ENCODE data around the gene MYO9B.
"Not testable (repeated sequence)": the region's sequence is repeated elsewhere in the genome, so short reads cannot be mapped to it uniquely, and the experiment has no call there.

MYO9B gene

DNA sequence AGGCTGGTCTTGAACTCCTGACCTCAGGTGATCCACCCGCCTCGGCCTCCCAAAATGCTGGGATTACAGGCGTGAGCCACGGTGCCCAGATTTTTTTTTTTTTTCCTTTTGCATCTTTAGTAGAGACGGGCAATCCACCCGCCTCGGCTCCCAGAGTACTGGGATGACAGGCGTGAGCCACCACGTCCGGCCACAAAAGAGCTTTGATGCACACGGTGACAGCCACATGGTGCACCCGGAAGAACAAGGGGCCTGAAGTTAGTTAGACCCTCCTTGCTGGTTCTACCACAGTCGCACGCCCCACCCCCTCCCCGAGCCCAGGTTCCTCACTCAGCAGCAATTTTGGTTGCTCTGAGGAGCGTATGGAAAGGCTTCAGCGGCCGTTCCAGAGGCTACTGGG lies 85.3 kb downstream of the MYO9B start:
- in situ Hi-C loops (cut with MboI; ENCODE audit: low pct_unique_long_range_greater_than_20kb, low sequenced_read_pairs, unreplicated experiment) = no loop called here
- DNase-seq (ENCODE audit: low spot score) = no peak
- no peak for TF ChIP-seq CTCF (IDR thresholded peaks at IDR 0.05; ENCODE audit: extremely low read depth, insufficient read depth, missing control alignments)

DNA sequence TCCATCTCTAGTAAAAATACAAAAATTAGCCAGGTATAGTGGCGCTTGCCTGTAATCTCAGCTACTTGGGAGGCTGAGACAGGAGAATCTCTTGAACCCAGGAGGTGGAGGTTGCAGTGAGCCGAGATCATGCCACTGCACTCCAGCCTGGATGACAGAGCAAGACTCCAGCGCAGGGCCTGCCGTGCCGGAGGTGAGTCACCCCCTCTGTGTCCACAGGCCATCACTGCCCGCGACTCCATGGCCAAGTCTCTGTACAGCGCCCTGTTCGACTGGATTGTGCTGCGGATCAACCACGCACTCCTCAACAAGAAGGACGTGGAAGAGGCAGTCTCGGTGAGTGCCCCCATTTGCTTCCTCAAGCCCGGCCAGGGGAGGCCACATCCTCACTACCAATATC lies 86.6 kb downstream of the MYO9B start:
- in situ Hi-C loops (cut with MboI; ENCODE audit: low pct_unique_long_range_greater_than_20kb, low sequenced_read_pairs, unreplicated experiment); DNase-seq (ENCODE audit: low spot score): not testable (repeated sequence)

- in situ Hi-C loops (cut with MboI; ENCODE audit: low pct_unique_long_range_greater_than_20kb, low sequenced_read_pairs, unreplicated experiment) = no loop called here
- TF ChIP-seq CTCF (IDR thresholded peaks at IDR 0.05; ENCODE audit: extremely low read depth, insufficient read depth, missing control alignments) = no peak
- DNase-seq (ENCODE audit: low spot score) = no peak
Observed at GRCh38 chr19:17162580-17162979, 87.0 kb downstream of the MYO9B start.

DNA sequence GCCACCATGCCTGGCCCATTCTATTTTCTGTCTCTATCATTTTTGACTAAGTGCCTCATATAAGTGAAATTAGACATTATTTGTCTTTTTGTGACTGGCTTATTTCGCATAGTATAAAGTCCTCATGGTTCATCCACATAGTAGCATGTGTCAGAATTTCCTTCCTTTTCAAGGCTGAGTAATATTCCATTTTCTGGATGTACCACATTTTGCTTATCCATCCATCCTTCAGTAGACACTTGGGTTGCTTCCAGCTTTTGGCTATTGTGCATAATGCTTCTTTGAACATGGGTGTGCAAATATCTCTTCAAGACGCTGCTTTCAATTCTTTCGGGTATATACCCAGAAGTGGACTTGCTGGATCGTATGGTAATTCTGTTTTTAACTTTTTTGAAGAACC lies 88.1 kb downstream of the MYO9B start:
- in situ Hi-C loops (cut with MboI; ENCODE audit: low pct_unique_long_range_greater_than_20kb, low sequenced_read_pairs, unreplicated experiment) = no loop called here
- no peak for DNase-seq (ENCODE audit: low spot score)
- no peak for TF ChIP-seq CTCF (IDR thresholded peaks at IDR 0.05; ENCODE audit: extremely low read depth, insufficient read depth, missing control alignments)

DNA sequence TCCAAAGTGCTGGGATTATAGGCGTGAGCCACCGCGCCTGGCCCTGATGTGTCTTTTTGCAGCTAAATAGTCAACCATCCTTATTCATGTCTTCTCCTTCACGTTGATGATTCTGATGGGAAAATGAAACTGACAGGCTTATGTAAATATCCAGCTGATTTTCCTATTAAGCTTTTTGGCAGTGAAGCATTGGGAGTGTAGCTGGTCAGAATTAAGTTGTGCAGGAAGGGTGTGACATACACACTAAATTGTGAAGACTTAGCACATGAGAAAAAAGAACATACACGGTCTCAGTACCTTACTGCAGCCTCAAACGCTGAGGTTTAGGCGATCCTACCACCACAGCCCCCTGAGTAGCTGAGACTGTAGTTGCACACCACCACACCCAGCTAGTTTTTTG lies 89.1 kb downstream of the MYO9B start:
- no peak for TF ChIP-seq CTCF (IDR thresholded peaks at IDR 0.05; ENCODE audit: extremely low read depth, insufficient read depth, missing control alignments)
- no peak for DNase-seq (ENCODE audit: low spot score)
- in situ Hi-C loops (cut with MboI; ENCODE audit: low pct_unique_long_range_greater_than_20kb, low sequenced_read_pairs, unreplicated experiment) = no loop called here

DNA sequence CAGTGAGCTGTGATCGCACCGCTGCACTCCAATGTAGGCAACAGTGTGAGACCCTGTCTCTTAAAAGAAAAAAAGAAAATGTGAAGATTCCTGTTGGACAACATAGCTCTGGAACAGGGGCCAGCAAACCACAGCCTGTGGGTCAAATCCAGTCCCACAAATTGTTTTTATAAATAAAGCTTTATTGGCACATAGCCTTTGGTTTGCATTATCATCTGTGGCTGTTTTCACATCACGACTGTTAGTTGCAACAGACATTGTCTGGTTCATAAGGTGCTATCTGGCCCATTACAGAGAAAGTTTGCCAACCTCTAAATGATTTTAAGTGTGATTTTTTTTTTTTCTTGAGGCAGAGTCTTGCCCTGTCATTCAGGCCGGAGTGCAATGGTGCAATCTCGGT lies 90.1 kb downstream of the MYO9B start:
- DNase-seq (ENCODE audit: low spot score) = no peak
- TF ChIP-seq CTCF (IDR thresholded peaks at IDR 0.05; ENCODE audit: extremely low read depth, insufficient read depth, missing control alignments) = no peak
- in situ Hi-C loops (cut with MboI; ENCODE audit: low pct_unique_long_range_greater_than_20kb, low sequenced_read_pairs, unreplicated experiment) = no loop called here

DNA sequence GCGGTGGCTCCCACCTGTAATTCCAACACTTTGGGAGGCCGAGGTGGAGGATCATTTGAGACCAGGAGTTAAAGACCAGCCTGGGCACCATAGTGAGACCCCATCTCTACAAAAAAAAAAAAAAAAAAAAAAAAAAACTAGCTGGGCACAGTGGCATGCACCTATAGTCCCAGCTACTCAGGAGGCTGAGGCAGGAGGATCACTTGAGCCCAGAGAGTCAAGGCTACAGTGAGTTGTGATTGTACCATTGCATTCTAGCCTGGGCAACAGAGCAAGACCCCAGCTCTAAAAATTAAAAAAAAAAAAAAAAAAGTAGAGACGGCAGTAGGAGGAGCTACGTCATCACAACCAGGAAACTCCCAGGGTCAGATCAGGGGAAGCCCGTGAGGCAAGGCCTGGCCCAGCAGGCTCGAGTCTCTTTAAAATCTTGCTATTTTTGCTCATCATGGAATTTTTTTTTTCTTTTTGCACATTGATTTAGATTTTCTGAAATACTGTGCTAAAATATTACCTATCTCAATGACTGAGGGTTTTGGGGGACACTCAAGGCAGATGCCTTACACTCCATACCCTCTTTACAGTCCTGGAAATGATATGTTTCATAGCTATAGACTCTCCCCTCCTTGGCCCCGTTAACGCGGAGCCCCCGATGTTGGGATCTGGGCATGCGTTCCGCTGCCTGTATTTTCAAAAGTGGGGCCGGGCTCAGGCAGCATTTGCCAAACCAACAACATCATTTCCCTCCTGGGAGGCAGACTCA lies 95.1 kb downstream of the MYO9B start:
- TF ChIP-seq CTCF (IDR thresholded peaks at IDR 0.05; ENCODE audit: extremely low read depth, insufficient read depth, missing control alignments) = no peak
- DNase-seq (ENCODE audit: low spot score) = peak; percentile 89
- in situ Hi-C loops (cut with MboI; ENCODE audit: low pct_unique_long_range_greater_than_20kb, low sequenced_read_pairs, unreplicated experiment) = no loop called here
